HUDEP-2 (cell line): Measurements from ENCODE around the gene RHBDD3.

Source experiments
- DNase-seq, 76 experiments: peaks; one replicate each; lab custom pipeline; 2025; ENCODE audit not compliant: unreplicated experiment in 76 of 76; lab: John Stamatoyannopoulos, UW

Gene RHBDD3

GRCh38 chr22:29270475-29271271 lies 2.9 kb upstream of the RHBDD3 start:
- peak in 30 of 76 experiments; percentile 4 to 72 (median 36) for DNase-seq

- peak in 6 of 76 experiments; percentile 3 to 57 (median 24) for DNase-seq
Measured at GRCh38 chr22:29269731-29270474, 2.1 kb upstream of the RHBDD3 start.

GRCh38 chr22:29269230-29269604 lies 1.4 kb upstream of the RHBDD3 start:
- DNase-seq: no peak

GRCh38 chr22:29268511-29269229 lies 889 bp upstream of the RHBDD3 start:
- peak in 46 of 76 experiments; percentile 3 to 64 (median 40) for DNase-seq

GRCh38 chr22:29267462-29267857 lies 321 bp downstream of the RHBDD3 start:
- DNase-seq: no peak

GRCh38 chr22:29266564-29267461 lies 968 bp downstream of the RHBDD3 start:
- DNase-seq: peak in 4 of 76 experiments; percentile 21 to 38 (median 26)

GRCh38 chr22:29265929-29266328 lies 1.9 kb downstream of the RHBDD3 start:
- no peak for DNase-seq

- DNase-seq: no peak
Measured at GRCh38 chr22:29265305-29265704, 2.5 kb downstream of the RHBDD3 start.

- DNase-seq: no peak
Measured at GRCh38 chr22:29263791-29264276, 3.9 kb downstream of the RHBDD3 start.

GRCh38 chr22:29260601-29261315 lies 7.0 kb downstream of the RHBDD3 start:
- DNase-seq: no peak

GRCh38 chr22:29260031-29260560 lies 7.7 kb downstream of the RHBDD3 start:
- no peak for DNase-seq

GRCh38 chr22:29259253-29259899 lies 8.4 kb downstream of the RHBDD3 start:
- DNase-seq: peak in 3 of 76 experiments; percentile 9 to 20 (median 12)

- no peak for DNase-seq
Measured at GRCh38 chr22:29258407-29259252, 9.2 kb downstream of the RHBDD3 start.

GRCh38 chr22:29257751-29258181 lies 10.0 kb downstream of the RHBDD3 start:
- DNase-seq: no peak

- DNase-seq: no peak
Measured at GRCh38 chr22:29256606-29257325, 11.0 kb downstream of the RHBDD3 start.

- no peak for DNase-seq
Measured at GRCh38 chr22:29255064-29255621, 12.6 kb downstream of the RHBDD3 start.

GRCh38 chr22:29254286-29254660 lies 13.5 kb downstream of the RHBDD3 start:
- DNase-seq: no peak
